ENCODE measurements around the gene GRAMD4.

The GRAMD4 gene

GRCh38 chr22:46657655-46657953 is 37.4 kb downstream of the GRAMD4 start:
- H3K4me3 ChIP-seq (ENCODE audit: low read length), result no peak overlapping the region

GRCh38 chr22:46657996-46658947 is 38.1 kb downstream of the GRAMD4 start:
- no peak for DNase-seq (ENCODE audit: low read depth)
- TF ChIP-seq, protein P1, sequence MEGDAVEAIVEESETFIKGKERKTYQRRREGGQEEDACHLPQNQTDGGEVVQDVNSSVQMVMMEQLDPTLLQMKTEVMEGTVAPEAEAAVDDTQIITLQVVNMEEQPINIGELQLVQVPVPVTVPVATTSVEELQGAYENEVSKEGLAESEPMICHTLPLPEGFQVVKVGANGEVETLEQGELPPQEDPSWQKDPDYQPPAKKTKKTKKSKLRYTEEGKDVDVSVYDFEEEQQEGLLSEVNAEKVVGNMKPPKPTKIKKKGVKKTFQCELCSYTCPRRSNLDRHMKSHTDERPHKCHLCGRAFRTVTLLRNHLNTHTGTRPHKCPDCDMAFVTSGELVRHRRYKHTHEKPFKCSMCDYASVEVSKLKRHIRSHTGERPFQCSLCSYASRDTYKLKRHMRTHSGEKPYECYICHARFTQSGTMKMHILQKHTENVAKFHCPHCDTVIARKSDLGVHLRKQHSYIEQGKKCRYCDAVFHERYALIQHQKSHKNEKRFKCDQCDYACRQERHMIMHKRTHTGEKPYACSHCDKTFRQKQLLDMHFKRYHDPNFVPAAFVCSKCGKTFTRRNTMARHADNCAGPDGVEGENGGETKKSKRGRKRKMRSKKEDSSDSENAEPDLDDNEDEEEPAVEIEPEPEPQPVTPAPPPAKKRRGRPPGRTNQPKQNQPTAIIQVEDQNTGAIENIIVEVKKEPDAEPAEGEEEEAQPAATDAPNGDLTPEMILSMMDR (conservative IDR thresholded peaks at IDR 0.05; ENCODE audit: low read length), result no peak
- no peak overlapping the region for H3K4me3 ChIP-seq (ENCODE audit: low read length)

More at GRCh38 chr22:46657655-46657953, 37.4 kb downstream of the GRAMD4 start:
- DNase-seq (ENCODE audit: low read depth), result no peak
- TF ChIP-seq, protein P1 (conservative IDR thresholded peaks at IDR 0.05; ENCODE audit: low read length), result no peak

DNA sequence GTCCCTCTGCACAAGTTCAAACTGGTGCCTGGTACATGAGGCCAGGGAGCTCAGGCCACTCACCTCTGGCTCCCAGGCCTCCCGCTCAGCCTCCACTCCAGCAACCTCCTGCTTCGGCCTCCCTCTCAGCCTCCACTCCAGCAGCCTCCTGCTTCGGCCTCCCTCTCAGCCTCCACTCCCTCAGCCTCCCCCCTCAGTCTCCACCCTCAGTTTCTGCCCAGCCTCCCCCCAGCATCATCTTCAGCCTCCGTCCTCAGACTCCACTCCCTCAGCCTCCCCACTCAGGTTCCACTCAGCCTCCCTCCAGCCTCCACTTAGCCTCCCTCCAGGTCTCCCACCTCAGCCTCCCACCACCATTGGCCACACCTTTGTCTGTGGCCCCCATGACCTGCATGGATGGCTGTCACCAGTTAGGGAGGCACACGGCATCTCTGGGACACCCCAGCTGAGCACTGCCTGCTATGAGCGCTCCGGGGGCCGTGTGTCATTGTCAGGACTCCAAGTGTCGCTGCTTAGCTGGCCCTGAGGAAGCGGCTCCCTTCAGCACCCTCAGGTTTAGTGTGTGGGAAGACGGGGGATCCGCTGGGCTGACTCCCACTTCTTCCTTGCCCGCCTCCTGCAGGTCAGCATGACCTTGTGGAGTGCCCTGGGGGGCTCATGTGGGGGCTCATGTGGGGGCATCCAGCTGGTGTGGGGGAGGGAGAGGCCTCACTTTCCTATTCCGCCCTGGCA is 39.0 kb downstream of the GRAMD4 start:
- TF ChIP-seq, protein P1 (conservative IDR thresholded peaks at IDR 0.05; ENCODE audit: low read length), result no peak
- no peak overlapping the region for H3K4me3 ChIP-seq (ENCODE audit: low read length)
- DNase-seq (ENCODE audit: low read depth), result no peak

- no peak overlapping the region for H3K4me3 ChIP-seq (ENCODE audit: low read length)
- TF ChIP-seq, protein P1 (conservative IDR thresholded peaks at IDR 0.05; ENCODE audit: low read length), result no peak
- DNase-seq (ENCODE audit: low read depth), result no peak
These were observed 39.6 kb downstream of the GRAMD4 start for GRCh38 chr22:46659791-46660186.

DNA sequence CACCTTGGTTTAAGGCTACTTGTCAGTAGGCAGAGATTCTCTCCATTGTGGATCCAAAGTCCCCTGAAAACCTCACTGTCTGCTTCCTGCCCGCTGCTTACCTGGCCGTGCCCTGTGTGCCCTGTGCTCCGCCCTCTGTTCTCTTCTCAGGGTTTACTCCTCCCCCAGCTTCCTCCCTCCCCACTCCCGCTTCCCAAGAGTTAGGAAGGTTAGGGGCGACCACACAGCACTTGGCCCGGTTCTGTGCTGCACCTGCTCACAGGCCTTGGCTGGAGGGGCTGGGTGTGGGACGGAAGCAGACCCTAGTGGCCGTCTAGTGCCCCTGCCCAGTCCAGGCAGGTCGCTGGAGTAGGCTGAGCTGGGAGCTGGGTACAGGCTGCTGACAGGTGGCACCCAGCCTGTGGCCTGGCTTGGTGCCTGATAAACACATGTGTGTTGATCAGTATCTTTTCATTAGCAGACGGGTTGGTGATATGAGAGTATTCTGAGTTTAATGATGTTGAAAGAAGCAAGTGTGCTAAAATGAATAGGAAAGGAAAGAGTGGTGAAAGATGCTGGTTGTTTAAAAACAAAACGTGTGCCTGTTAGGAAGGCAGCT is 40.5 kb downstream of the GRAMD4 start:
- no peak for DNase-seq (ENCODE audit: low read depth)
- H3K4me3 ChIP-seq (ENCODE audit: low read length), result no peak overlapping the region
- TF ChIP-seq, protein P1 (conservative IDR thresholded peaks at IDR 0.05; ENCODE audit: low read length), result no peak

GRCh38 chr22:46661221-46661851 is 41.1 kb downstream of the GRAMD4 start:
- TF ChIP-seq, protein P1 (conservative IDR thresholded peaks at IDR 0.05; ENCODE audit: low read length), result no peak
- H3K4me3 ChIP-seq (ENCODE audit: low read length), result no peak overlapping the region
- DNase-seq (ENCODE audit: low read depth), result no peak
